Neural cell (in vitro differentiated cells): ENCODE results near the gene DNAH17. TPM values are rescaled to one million over a fixed set of nuclear protein-coding genes. Genes with fewer than 3 reads are reported as not detected.

ENCODE experiments used
- H2AFZ ChIP-seq: fragments of 200-600, 300-800 bp; sonication (generic), shearing (Covaris generic); 2 replicates; pipeline ENCODE4 v1.6.0; 2014; ENCODE audit warnings: low read depth, mild to moderate bottlenecking, antibody characterized with exemption, low read length, moderate library complexity
- H3F3A ChIP-seq: fragments of 200-600 bp; shearing (Covaris generic); 2 replicates; pipeline ENCODE4 v1.6.1; 2016; ENCODE audit warnings: mild to moderate bottlenecking, moderate library complexity, mixed read lengths, antibody characterized with exemption, low read length; ENCODE audit not compliant: insufficient read depth, poor library complexity, severe bottlenecking
- H3K27ac ChIP-seq: fragments of 200-600, 300-800 bp; sonication (generic), shearing (Covaris generic); 2 replicates; pipeline ENCODE4 v1.5.1; 2014; ENCODE audit warnings: mild to moderate bottlenecking, low read length, moderate library complexity
- H3K27me3 ChIP-seq: fragments of 300-800, 200-600 bp; sonication (generic), shearing (Covaris generic); 2 replicates; pipeline ENCODE4 v1.6.0; 2014; ENCODE audit warnings: mild to moderate bottlenecking, low read depth, low read length, moderate library complexity; ENCODE audit not compliant: insufficient read depth
- H3K36me3 ChIP-seq: fragments of 300-800, 200-600 bp; sonication (generic), shearing (Covaris generic); 2 replicates; pipeline ENCODE4 v1.5.1; 2014; ENCODE audit warnings: mild to moderate bottlenecking, antibody characterized with exemption, low read length, moderate library complexity; ENCODE audit not compliant: insufficient read depth
- H3K4me2 ChIP-seq: fragments of 300-800, 200-600 bp; sonication (generic), shearing (Covaris generic); 2 replicates; pipeline ENCODE4 v1.6.0; 2014; ENCODE audit warnings: mild to moderate bottlenecking, low read length
- H3K4me3 ChIP-seq: fragments of 300-800, 200-600 bp; sonication (generic), shearing (Covaris generic); 2 replicates; pipeline ENCODE4 v1.5.1; 2014; ENCODE audit warnings: mild to moderate bottlenecking, low read length, moderate library complexity
- H3K79me2 ChIP-seq: fragments of 200-600 bp; shearing (Covaris generic); replicated peaks from 2 replicates; pipeline ENCODE4 v1.6.0; 2014; ENCODE audit warnings: mild to moderate bottlenecking, low read length, moderate library complexity; ENCODE audit not compliant: insufficient read depth
- H3K9ac ChIP-seq: fragments of 300-800, 200-600 bp; sonication (generic), shearing (Covaris generic); 2 replicates; pipeline ENCODE4 v1.6.1; 2016; ENCODE audit warnings: mild to moderate bottlenecking, low read length, mixed read lengths
- H3K9me2 ChIP-seq: fragments of 200-600 bp; shearing (Covaris generic); 2 replicates; pipeline ENCODE4 v1.6.1; 2016; ENCODE audit warnings: mild to moderate bottlenecking, low read length, mixed read lengths; ENCODE audit not compliant: insufficient read depth
- H3K9me3 ChIP-seq: fragments of 200-600, 300-800 bp; sonication (generic), shearing (Covaris generic); 2 replicates; pipeline ENCODE4 v1.6.1; 2016; ENCODE audit warnings: mild to moderate bottlenecking, mixed run types, low read length, moderate library complexity, mixed read lengths
- H4K20me1 ChIP-seq: fragments of 200-600 bp; shearing (Covaris generic); 2 replicates; pipeline ENCODE4 v1.6.1; 2016; ENCODE audit warnings: mild to moderate bottlenecking, mixed run types; ENCODE audit not compliant: insufficient read depth
- EP300 ChIP-seq: fragments of 450-650 bp; conservative IDR thresholded peaks from 2 replicates; pipeline ENCODE4 v1.6.1; 2014; ENCODE audit warnings: antibody characterized with exemption, mild to moderate bottlenecking, moderate library complexity; ENCODE audit not compliant: poor library complexity, severe bottlenecking
- EZH2 ChIP-seq: fragments of 200-600, 300-800 bp; shearing (Covaris generic), sonication (generic); IDR thresholded peaks from 2 replicates; pipeline ENCODE4 v1.6.1; 2014; ENCODE audit warnings: antibody characterized with exemption, low read length, borderline replicate concordance, mild to moderate bottlenecking; ENCODE audit not compliant: insufficient read depth, poor library complexity, severe bottlenecking
- MXI1 ChIP-seq: fragments of 450-650 bp; conservative IDR thresholded peaks from 2 replicates; pipeline ENCODE4 v1.6.1; 2014; ENCODE audit warnings: antibody characterized with exemption, mild to moderate bottlenecking; ENCODE audit not compliant: poor library complexity, severe bottlenecking
- POLR2AphosphoS5 ChIP-seq: IDR thresholded peaks from 2 replicates; pipeline ENCODE4 v1.6.1; 2012
- RAD21 ChIP-seq: fragments of 450-650 bp; conservative IDR thresholded peaks from 2 replicates; pipeline ENCODE4 v1.6.1; 2014; ENCODE audit warnings: antibody characterized with exemption, mild to moderate bottlenecking, moderate library complexity
- SMC3 ChIP-seq: fragments of 450-650 bp; conservative IDR thresholded peaks from 2 replicates; pipeline ENCODE4 v1.6.1; 2014; ENCODE audit warnings: antibody characterized with exemption, mild to moderate bottlenecking, moderate library complexity; ENCODE audit not compliant: poor library complexity
- TAF1 ChIP-seq: IDR thresholded peaks from 2 replicates; pipeline ENCODE4 v1.6.1; 2012; ENCODE audit warnings: low read depth
- polyA plus RNA-seq: library from polyadenylated mRNA; depleted of rRNA; stranded (reverse); fragments of >200 nt; gene quantifications from 2 replicates; pipeline ENCODE4 v1.2.3, GENCODE V29; 2014
- TF ChIP-seq, protein P1 (sequence below): fragments of 450-650 bp; IDR thresholded peaks from 2 replicates; pipeline ENCODE4 v1.5.1; 2014; ENCODE audit warnings: antibody characterized with exemption, mild to moderate bottlenecking, moderate library complexity; ENCODE audit not compliant: poor library complexity, severe bottlenecking
- TF ChIP-seq, protein P2 (sequence below): IDR thresholded peaks from 2 replicates; pipeline ENCODE4 v1.6.1; 2012; ENCODE audit warnings: borderline replicate concordance

Gene DNAH17
- polyA plus RNA-seq, 1 donor from 2014 or later: not detected

DNA sequence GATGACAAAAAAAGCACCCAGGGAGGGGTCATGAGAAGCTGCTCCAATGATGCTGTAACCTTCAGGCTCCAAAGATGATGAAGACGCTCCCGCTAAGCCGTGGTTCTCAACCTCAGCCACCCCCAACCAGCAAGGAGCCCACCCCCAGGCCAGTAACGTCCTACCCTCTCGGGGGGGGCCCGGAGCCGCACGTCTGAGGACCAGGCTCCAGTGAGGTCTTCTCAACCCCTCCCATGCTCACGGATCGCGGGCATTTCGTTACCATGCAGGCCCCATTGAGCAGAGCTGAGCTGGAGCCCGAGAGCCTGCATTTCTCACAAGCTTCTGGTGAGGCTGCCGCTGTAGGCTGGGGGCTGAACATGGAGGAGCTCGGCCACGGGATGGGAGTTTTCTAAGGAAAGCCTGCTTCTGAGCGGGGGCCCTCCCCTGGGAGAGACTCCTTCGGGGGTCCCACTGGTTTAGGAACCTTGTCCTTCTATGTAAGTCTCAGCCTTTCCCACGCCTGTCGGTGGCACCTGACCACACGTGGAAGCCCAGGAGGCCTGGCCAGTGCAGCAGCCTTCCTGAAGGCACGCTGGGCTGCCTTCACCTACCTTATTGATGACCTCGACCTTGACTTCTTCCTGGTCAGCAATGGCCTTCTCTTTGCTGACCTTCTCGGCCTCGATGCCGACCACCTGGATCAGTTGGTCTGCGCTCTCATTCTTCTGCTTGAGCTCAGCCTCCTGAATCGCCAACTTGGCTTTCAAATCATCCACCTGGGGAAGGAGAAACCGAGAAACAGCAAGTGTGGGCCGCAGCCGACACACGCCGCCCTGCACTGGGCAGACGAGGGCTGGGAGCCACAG is 116.0 kb downstream of the DNAH17 start:
- H3K27ac ChIP-seq: no peak overlapping the region
- no peaks in the 10 kb centered on the region for H4K20me1 ChIP-seq
- H3K27me3 ChIP-seq: no peaks in the 10 kb centered on the region
- no peak overlapping the region for H3K9ac ChIP-seq
- no peaks in the 10 kb centered on the region for H3K79me2 ChIP-seq
- no peak for TF ChIP-seq SMC3
- no peak for TF ChIP-seq TAF1
- TF ChIP-seq, protein P1, sequence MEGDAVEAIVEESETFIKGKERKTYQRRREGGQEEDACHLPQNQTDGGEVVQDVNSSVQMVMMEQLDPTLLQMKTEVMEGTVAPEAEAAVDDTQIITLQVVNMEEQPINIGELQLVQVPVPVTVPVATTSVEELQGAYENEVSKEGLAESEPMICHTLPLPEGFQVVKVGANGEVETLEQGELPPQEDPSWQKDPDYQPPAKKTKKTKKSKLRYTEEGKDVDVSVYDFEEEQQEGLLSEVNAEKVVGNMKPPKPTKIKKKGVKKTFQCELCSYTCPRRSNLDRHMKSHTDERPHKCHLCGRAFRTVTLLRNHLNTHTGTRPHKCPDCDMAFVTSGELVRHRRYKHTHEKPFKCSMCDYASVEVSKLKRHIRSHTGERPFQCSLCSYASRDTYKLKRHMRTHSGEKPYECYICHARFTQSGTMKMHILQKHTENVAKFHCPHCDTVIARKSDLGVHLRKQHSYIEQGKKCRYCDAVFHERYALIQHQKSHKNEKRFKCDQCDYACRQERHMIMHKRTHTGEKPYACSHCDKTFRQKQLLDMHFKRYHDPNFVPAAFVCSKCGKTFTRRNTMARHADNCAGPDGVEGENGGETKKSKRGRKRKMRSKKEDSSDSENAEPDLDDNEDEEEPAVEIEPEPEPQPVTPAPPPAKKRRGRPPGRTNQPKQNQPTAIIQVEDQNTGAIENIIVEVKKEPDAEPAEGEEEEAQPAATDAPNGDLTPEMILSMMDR: no peak
- TF ChIP-seq, protein P2, sequence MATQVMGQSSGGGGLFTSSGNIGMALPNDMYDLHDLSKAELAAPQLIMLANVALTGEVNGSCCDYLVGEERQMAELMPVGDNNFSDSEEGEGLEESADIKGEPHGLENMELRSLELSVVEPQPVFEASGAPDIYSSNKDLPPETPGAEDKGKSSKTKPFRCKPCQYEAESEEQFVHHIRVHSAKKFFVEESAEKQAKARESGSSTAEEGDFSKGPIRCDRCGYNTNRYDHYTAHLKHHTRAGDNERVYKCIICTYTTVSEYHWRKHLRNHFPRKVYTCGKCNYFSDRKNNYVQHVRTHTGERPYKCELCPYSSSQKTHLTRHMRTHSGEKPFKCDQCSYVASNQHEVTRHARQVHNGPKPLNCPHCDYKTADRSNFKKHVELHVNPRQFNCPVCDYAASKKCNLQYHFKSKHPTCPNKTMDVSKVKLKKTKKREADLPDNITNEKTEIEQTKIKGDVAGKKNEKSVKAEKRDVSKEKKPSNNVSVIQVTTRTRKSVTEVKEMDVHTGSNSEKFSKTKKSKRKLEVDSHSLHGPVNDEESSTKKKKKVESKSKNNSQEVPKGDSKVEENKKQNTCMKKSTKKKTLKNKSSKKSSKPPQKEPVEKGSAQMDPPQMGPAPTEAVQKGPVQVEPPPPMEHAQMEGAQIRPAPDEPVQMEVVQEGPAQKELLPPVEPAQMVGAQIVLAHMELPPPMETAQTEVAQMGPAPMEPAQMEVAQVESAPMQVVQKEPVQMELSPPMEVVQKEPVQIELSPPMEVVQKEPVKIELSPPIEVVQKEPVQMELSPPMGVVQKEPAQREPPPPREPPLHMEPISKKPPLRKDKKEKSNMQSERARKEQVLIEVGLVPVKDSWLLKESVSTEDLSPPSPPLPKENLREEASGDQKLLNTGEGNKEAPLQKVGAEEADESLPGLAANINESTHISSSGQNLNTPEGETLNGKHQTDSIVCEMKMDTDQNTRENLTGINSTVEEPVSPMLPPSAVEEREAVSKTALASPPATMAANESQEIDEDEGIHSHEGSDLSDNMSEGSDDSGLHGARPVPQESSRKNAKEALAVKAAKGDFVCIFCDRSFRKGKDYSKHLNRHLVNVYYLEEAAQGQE: no peak
- H3K9me3 ChIP-seq: no peaks in the 10 kb centered on the region
- H3F3A ChIP-seq: no peaks in the 10 kb centered on the region
- no peak overlapping the region for H3K4me3 ChIP-seq
- H3K36me3 ChIP-seq: no peaks in the 10 kb centered on the region
- H3K4me2 ChIP-seq: no peak overlapping the region
- no peak overlapping the region for H2AFZ ChIP-seq
- H3K9me2 ChIP-seq: no peaks in the 10 kb centered on the region

DNA sequence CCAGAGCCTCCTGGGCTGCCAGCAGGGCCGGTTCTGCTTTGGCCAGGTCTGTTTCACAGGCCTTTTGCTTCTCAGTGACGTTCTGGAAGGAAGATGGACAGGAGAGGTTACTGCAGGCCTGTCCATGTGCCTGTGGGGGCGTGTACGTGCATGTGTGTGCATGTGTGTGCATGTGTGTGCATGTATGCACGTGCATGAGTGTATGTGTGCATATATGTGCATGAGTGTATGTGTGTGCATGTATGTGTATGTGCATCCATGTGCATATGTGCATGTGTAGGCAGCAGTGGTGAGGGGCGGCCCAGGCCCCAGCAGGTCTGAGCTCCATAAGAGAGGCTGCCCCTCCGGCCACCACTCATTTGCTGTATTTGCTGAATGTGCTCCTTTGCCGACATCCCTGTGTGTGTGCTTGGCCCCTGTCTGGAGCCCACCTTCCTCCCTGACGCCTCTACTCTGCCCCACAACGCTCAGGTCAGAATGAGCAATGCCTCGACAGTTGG is 117.0 kb downstream of the DNAH17 start:
- Histone ChIP-seq H3K27ac (no peak overlapping the region), H3K9ac (no peak overlapping the region)

More for the DNA sequence above, 117.0 kb downstream of the DNAH17 start:
- Histone ChIP-seq H3K36me3 (no peaks in the 10 kb centered on the region), H3K4me2 (no peak overlapping the region), H3K9me3 (no peaks in the 10 kb centered on the region), H2AFZ (no peak overlapping the region), H3K27me3 (no peaks in the 10 kb centered on the region), H3K9me2 (no peaks in the 10 kb centered on the region), H4K20me1 (no peaks in the 10 kb centered on the region), H3K79me2 (no peaks in the 10 kb centered on the region), H3F3A (no peaks in the 10 kb centered on the region), H3K4me3 (no peak overlapping the region)
- TF ChIP-seq POLR2AphosphoS5 (no peak), EP300 (no peak), RAD21 (no peak), SMC3 (no peak), MXI1 (no peak), EZH2 (no peak), TAF1 (no peak)
- TF ChIP-seq, protein P1: no peak
- TF ChIP-seq, protein P2: no peak
